ENCODE measurements around the gene METRN.

METRN gene

DNA sequence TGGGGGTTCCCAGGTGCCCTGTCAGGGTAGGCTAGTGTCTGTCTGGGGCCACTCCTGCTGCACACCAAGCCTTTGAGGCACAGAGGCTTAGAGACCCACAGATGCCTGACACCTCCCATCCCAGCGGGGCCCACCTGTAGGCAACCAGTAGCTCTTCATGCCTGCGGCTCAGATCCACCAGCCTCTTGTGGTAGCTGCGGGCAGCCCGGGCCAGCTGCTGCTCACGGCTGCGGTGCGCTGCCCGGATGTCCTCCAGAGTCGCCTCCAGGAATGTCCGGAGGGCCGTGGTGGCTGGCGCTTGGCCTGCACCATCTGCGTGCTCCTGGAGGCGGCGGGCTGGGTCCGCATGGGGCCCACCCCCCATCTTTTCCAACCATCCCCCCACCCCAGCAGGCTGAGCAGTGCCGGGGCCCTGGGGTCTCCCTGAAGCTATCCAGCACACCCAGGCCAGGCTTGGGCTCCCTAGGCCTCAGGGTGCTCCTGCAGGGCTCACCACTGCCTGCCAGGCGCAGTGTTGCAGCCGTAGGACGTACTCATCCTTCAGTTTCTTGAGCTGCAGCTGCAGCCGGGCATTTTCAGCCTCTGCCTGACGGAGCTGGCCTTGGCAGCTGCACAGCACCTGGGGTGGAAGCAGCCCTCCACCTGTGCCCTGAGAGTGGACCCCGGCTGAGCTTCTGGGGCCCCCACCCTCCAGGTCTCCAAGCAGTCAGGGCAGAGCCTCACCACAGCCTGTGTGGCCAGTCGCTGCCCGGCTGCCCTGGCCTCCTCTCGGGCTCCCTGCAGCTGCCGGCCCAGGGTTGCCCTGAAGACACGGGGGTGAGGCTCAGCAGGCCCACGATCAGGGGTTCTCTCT is 9.5 kb downstream of the METRN start:
- no peak overlapping the region for H3K27ac ChIP-seq (ENCODE audit: low read length)
- H3K27me3 ChIP-seq (replicated peaks; ENCODE audit: insufficient read depth, low read length): no peaks in the 10 kb centered on the region
- H3K9me3 ChIP-seq (replicated peaks; ENCODE audit: insufficient read depth, low read length): no peaks in the 10 kb centered on the region
- H3K4me2 ChIP-seq (ENCODE audit: low read depth, low read length): no peak overlapping the region
- H3K9ac ChIP-seq (ENCODE audit: low read length): no peak overlapping the region
- no peaks in the 10 kb centered on the region for H4K20me1 ChIP-seq (ENCODE audit: insufficient read depth, low read length)
- H3K79me2 ChIP-seq (ENCODE audit: low read length): peaks cover 9% of the 10 kb centered on the region; the same call in 1 of the 2 replicates
- H3K4me3 ChIP-seq (ENCODE audit: low read length): no peak overlapping the region
- no peak for TF ChIP-seq CTCF (IDR thresholded peaks at IDR 0.05; ENCODE audit: low read length)
- no peak for TF ChIP-seq EZH2phosphoT487 (IDR thresholded peaks at IDR 0.05; ENCODE audit: low read length)
- no peak for TF ChIP-seq EZH2 (optimal IDR thresholded peaks at IDR 0.05; ENCODE audit: low read depth, low read length)
- H3F3A ChIP-seq (ENCODE audit: insufficient read depth, low read length): peaks cover 23% of the 10 kb centered on the region; the same call in 1 of the 2 replicates
- no peaks in the 10 kb centered on the region for H3K36me3 ChIP-seq (replicated peaks; ENCODE audit: insufficient read depth, low read length)
- no peak overlapping the region for H2AFZ ChIP-seq (ENCODE audit: low read length)
- no peaks in the 10 kb centered on the region for H3K9me2 ChIP-seq (replicated peaks; ENCODE audit: insufficient read depth, low read length)
- peaks cover 9% of the 10 kb centered on the region for H3K4me1 ChIP-seq (ENCODE audit: low read length)
- no peak for DNase-seq

GRCh38 chr16:725041-725376 is 10.1 kb downstream of the METRN start:
- H3K4me1 ChIP-seq (ENCODE audit: low read length): peaks cover 6% of the 10 kb centered on the region

DNA sequence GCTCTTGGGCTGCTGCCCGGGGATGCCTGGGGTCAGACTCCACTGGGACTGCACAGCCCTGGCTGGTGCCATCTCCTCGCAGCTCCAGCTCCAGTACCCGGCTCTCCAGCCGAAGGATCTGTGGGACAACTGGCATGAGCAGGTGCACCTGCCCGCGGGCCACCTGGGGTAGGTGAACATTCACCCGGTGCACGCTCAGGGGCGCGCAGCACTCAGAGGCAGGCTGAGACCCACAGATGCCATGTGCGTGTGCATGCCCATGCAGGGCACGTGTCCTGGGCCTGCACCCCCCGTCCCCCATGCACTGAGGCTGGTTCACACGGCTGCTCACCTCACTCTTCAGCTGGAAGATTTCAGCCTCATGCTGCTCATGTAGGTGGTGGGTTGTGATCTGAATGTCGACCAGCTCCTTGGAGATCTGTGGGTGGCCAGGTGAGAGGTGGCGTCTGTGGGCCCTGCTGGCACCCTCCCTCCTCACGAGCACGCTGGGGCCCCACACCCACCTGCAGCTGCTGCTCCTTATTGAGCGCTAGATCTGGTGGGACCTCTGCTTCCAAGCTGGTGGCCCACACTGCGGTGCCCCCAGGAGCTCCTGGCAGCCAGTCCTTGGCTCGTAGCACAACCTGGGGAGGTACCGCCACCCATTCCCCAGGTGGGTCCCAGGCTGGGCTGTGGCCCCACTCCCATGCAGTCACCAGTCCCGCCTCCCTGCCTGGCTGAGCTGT is 10.7 kb downstream of the METRN start:
- Histone ChIP-seq H3K27me3 (replicated peaks; ENCODE audit: insufficient read depth, low read length) (no peaks in the 10 kb centered on the region), H3K79me2 (ENCODE audit: low read length) (peaks cover 9% of the 10 kb centered on the region; the same call in 1 of the 2 replicates), H3K9me3 (replicated peaks; ENCODE audit: insufficient read depth, low read length) (no peaks in the 10 kb centered on the region), H4K20me1 (ENCODE audit: insufficient read depth, low read length) (no peaks in the 10 kb centered on the region), H3F3A (ENCODE audit: insufficient read depth, low read length) (peaks cover 16% of the 10 kb centered on the region; the same call in 1 of the 2 replicates), H3K4me2 (ENCODE audit: low read depth, low read length) (peak overlapping the region; percentile 96; the same call in 1 of the 2 replicates), H2AFZ (ENCODE audit: low read length) (no peak overlapping the region), H3K9ac (ENCODE audit: low read length) (no peak overlapping the region), H3K4me1 (ENCODE audit: low read length) (peaks cover 5% of the 10 kb centered on the region), H3K4me3 (ENCODE audit: low read length) (no peak overlapping the region), H3K9me2 (replicated peaks; ENCODE audit: insufficient read depth, low read length) (no peaks in the 10 kb centered on the region), H3K36me3 (replicated peaks; ENCODE audit: insufficient read depth, low read length) (no peaks in the 10 kb centered on the region), H3K27ac (ENCODE audit: low read length) (no peak overlapping the region)
- no peak for DNase-seq
- TF ChIP-seq CTCF (IDR thresholded peaks at IDR 0.05; ENCODE audit: low read length): no peak
- no peak for TF ChIP-seq EZH2 (optimal IDR thresholded peaks at IDR 0.05; ENCODE audit: low read depth, low read length)
- TF ChIP-seq EZH2phosphoT487 (IDR thresholded peaks at IDR 0.05; ENCODE audit: low read length): no peak

More at GRCh38 chr16:725041-725376, 10.1 kb downstream of the METRN start:
- DNase-seq: no peak
- H3K4me3 ChIP-seq (ENCODE audit: low read length): no peak overlapping the region
- H3K9me2 ChIP-seq (replicated peaks; ENCODE audit: insufficient read depth, low read length): no peaks in the 10 kb centered on the region
- no peaks in the 10 kb centered on the region for H3K9me3 ChIP-seq (replicated peaks; ENCODE audit: insufficient read depth, low read length)
- TF ChIP-seq CTCF (IDR thresholded peaks at IDR 0.05; ENCODE audit: low read length): no peak
- no peak for TF ChIP-seq EZH2phosphoT487 (IDR thresholded peaks at IDR 0.05; ENCODE audit: low read length)
- TF ChIP-seq EZH2 (optimal IDR thresholded peaks at IDR 0.05; ENCODE audit: low read depth, low read length): no peak
- no peak overlapping the region for H3K4me2 ChIP-seq (ENCODE audit: low read depth, low read length)
- H3K79me2 ChIP-seq (ENCODE audit: low read length): peaks cover 9% of the 10 kb centered on the region; the same call in 1 of the 2 replicates
- no peaks in the 10 kb centered on the region for H3K36me3 ChIP-seq (replicated peaks; ENCODE audit: insufficient read depth, low read length)
- H3K27ac ChIP-seq (ENCODE audit: low read length): no peak overlapping the region
- H3K27me3 ChIP-seq (replicated peaks; ENCODE audit: insufficient read depth, low read length): no peaks in the 10 kb centered on the region
- no peak overlapping the region for H3K9ac ChIP-seq (ENCODE audit: low read length)
- no peaks in the 10 kb centered on the region for H4K20me1 ChIP-seq (ENCODE audit: insufficient read depth, low read length)
- H3F3A ChIP-seq (ENCODE audit: insufficient read depth, low read length): peaks cover 20% of the 10 kb centered on the region; the same call in 1 of the 2 replicates
- no peak overlapping the region for H2AFZ ChIP-seq (ENCODE audit: low read length)

Data from MM.1S (cell line).